Islet of Langerhans (tissue), 1 donor: Measurements from ENCODE around the gene DOK3.

Experiments used
- FAIRE-seq: peaks from one replicate; lab custom pipeline; 2011; peaks lifted over from hg19 to GRCh38; lab: Jason Lieb, UNC

Gene DOK3

GRCh38 chr5:177479774-177480173 is 29.9 kb downstream of the DOK3 start:
- FAIRE-seq, result no peak

- FAIRE-seq, result no peak
Observed at GRCh38 chr5:177478711-177479646, 30.6 kb downstream of the DOK3 start.

GRCh38 chr5:177477701-177478477 is 31.7 kb downstream of the DOK3 start:
- no peak for FAIRE-seq

- FAIRE-seq, result no peak
Observed at GRCh38 chr5:177476531-177477233, 32.9 kb downstream of the DOK3 start.

GRCh38 chr5:177475563-177476427 is 33.8 kb downstream of the DOK3 start:
- no peak for FAIRE-seq

GRCh38 chr5:177474846-177475562 is 34.6 kb downstream of the DOK3 start:
- no peak for FAIRE-seq

- no peak for FAIRE-seq
Observed at GRCh38 chr5:177474002-177474476, 35.6 kb downstream of the DOK3 start.

GRCh38 chr5:177473443-177474001 is 36.1 kb downstream of the DOK3 start, which contains the start of gene DBN1:
DBN1 (minus strand) TSS chr5:177473634; CDS start chr5:177473521, 113 bp downstream.
- FAIRE-seq, result no peak

GRCh38 chr5:177472460-177473442 is 36.9 kb downstream of the DOK3 start:
- FAIRE-seq, result no peak

- no peak for FAIRE-seq
Observed at GRCh38 chr5:177471610-177472356, 37.8 kb downstream of the DOK3 start.

GRCh38 chr5:177470759-177471536 is 38.7 kb downstream of the DOK3 start:
- FAIRE-seq, result no peak

GRCh38 chr5:177469750-177470525 is 39.7 kb downstream of the DOK3 start:
- no peak for FAIRE-seq

- FAIRE-seq, result no peak
Observed at GRCh38 chr5:177468685-177469628, 40.7 kb downstream of the DOK3 start.

GRCh38 chr5:177468329-177468684 is 41.3 kb downstream of the DOK3 start:
- no peak for FAIRE-seq

GRCh38 chr5:177467436-177467835 is 42.2 kb downstream of the DOK3 start:
- FAIRE-seq, result no peak

GRCh38 chr5:177466861-177467260 is 42.8 kb downstream of the DOK3 start:
- FAIRE-seq, result no peak
